Muscle layer of colon (tissue), 2 donors: ENCODE data around the gene SDCBP2.

ENCODE experiments used
- H3K27ac ChIP-seq: one replicate; pipeline ENCODE4 v1.7.0; 2013; ENCODE audit warnings: low read depth, mild to moderate bottlenecking, low read length, moderate library complexity
- H3K27me3 ChIP-seq, 2 donors: one replicate each; pipeline ENCODE4 v1.7.0; 2013; ENCODE audit warnings: low read length in 2 of 2, mild to moderate bottlenecking in 2 of 2; ENCODE audit not compliant: insufficient read depth in 2 of 2, control insufficient read depth in 1 of 2
- H3K36me3 ChIP-seq: one replicate; pipeline ENCODE4 v1.7.0; 2013; ENCODE audit warnings: mild to moderate bottlenecking, low read length; ENCODE audit not compliant: insufficient read depth
- H3K4me1 ChIP-seq: one replicate; pipeline ENCODE4 v1.7.0; 2013; ENCODE audit warnings: mild to moderate bottlenecking, low read length; ENCODE audit not compliant: insufficient read depth
- H3K4me3 ChIP-seq, 2 donors: one replicate each; pipeline ENCODE4 v1.7.0; 2013; ENCODE audit warnings: low read length in 2 of 2, low read depth in 1 of 2, mild to moderate bottlenecking in 1 of 2, moderate library complexity in 1 of 2
- H3K9ac ChIP-seq: one replicate; pipeline ENCODE4 v1.7.0; 2013; ENCODE audit warnings: low read length
- H3K9me3 ChIP-seq: one replicate; pipeline ENCODE4 v1.7.0; 2013; ENCODE audit warnings: mild to moderate bottlenecking, low read length
- donor health status: abdominal sarcoma.
- donor health status: Adenocarcinoma of cecum.

Gene SDCBP2

DNA sequence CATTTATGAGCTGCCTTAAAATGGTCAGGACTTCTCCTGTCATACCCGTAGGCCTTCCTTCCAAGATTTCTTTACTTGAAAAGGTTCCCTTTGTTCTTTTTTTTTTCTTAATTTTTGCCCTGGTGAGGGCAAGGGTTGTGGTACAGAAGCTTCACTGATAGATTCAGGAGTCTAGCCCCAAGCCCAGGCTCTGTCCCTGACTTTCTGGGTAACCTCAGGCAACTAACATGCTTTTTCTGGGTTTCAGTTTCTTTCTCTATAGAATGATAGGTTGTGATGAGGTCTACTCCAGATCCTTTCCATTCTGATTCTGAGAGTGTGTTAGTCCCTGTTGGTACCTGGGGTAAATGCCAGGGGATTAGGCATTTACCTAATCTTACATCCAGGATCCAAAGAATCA lies 41.6 kb downstream of the SDCBP2 start:
- Histone ChIP-seq H3K27me3 (no peaks in the 10 kb centered on the region), H3K9me3 (no peaks in the 10 kb centered on the region), H3K9ac (no peak overlapping the region), H3K4me3 (no peak overlapping the region), H3K4me1 (no peaks in the 10 kb centered on the region), H3K36me3 (no peaks in the 10 kb centered on the region), H3K27ac (no peak overlapping the region)

DNA sequence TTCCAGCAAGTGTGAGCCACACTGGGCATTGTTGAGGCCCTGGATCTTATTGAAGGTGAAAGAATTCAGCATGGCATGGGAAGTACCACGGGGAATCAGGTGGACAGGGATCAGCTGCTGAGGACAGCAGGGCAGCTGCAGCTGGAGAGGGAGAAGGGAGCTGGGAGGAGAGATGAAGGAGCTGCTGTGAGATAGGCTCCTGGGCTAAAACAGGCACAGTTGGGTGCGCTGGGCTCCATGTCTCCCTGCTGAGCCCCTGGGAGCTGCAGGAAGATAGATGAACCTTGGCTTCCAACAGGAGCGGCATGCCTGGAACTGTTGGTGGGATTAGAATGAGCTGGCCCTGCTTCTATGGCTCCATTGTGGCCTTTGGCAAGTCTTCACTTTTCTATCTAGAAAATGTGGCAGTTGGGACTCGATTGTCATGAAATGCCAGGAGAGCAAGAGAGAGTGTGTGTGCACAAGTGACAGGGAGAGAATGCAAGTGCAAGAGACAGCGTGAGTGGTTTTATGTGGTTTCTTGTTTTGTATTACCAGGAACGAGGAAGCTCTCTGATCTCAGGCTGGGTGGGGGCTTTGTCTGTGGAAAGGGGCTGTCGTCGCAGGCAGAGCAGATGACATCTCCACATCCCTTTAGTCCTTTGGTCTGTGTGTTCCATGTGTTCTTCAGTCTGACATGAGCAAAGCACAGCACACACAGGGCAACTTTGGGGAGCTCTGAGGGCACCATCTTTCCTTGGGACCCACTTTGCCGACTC lies 42.5 kb downstream of the SDCBP2 start:
- Histone ChIP-seq H3K36me3 (no peaks in the 10 kb centered on the region), H3K4me3 (no peak overlapping the region), H3K9me3 (no peaks in the 10 kb centered on the region), H3K9ac (no peak overlapping the region), H3K4me1 (no peaks in the 10 kb centered on the region), H3K27me3 (no peaks in the 10 kb centered on the region), H3K27ac (no peak overlapping the region)

DNA sequence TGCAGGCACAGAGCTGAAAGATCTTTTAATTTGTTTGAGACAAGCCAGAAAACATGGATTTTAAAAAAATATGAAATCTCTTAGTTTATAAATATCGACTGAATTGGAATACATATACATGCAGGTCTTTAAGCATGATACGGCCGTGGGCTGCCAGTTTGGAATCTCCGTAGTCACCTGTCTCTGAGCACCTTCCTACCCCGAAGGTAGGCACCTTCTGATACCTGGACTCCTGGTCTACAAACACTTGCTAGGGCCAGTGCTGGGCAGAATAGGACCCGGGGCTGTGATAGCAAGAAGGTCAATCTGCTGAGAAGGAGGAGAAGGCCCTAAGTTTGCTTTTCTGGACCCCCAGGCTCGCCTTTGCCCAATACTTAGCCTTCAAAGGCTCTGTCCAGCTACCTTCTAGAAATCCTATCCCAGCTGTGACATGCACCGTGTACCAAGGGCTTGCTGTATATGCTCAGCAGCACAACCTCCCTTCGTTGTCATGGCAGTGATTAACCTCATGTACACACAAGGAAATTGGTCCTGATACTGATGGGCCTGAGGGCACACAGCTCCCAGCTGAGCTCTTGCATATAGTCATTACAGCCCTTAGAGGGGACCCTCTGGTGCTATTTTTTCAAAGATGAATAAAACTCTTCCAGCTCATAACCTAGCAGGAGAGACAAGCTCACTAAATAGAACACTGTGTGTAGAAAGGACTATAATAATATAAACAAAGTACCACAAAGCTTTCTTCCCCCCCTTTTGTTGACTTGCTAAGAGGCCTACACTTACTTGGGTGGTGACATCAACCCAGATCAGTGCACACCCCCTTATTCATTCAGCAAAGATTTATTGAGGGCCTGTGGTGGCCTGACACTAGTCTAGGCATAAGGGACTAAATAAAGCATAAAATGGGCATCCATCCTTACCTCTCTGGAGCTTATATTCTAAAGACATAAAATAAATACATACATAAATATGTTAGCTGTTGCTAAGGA lies 45.1 kb downstream of the SDCBP2 start:
- Histone ChIP-seq H3K4me1 (no peaks in the 10 kb centered on the region), H3K27me3 (no peaks in the 10 kb centered on the region), H3K36me3 (no peaks in the 10 kb centered on the region), H3K9me3 (no peaks in the 10 kb centered on the region), H3K4me3 (no peak overlapping the region), H3K9ac (no peak overlapping the region), H3K27ac (no peak overlapping the region)

DNA sequence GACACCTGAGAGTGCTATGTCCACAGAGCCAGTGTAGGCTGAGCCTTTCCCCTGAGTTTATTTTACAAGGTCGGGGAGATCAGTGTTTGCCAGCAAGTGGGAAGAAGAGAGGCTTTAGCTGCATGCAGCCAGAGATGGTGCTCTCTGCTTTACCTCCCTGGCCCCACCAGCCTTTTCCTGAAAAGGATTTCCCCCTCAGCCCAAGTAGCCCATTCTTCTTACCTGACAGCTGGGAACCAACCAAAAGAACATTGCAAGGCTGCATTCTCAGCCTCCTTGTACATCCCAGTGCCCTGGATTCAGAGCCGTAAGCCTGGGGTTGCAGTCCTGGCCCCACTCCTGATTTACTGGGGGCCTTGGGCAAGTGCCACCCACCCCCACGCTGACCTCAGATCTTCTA lies 46.0 kb downstream of the SDCBP2 start:
- no peak overlapping the region for H3K27ac ChIP-seq
- no peaks in the 10 kb centered on the region for H3K36me3 ChIP-seq
- H3K4me3 ChIP-seq: no peak overlapping the region
- no peaks in the 10 kb centered on the region for H3K4me1 ChIP-seq
- no peaks in the 10 kb centered on the region for H3K9me3 ChIP-seq
- H3K9ac ChIP-seq: no peak overlapping the region
- H3K27me3 ChIP-seq: no peaks in the 10 kb centered on the region

DNA sequence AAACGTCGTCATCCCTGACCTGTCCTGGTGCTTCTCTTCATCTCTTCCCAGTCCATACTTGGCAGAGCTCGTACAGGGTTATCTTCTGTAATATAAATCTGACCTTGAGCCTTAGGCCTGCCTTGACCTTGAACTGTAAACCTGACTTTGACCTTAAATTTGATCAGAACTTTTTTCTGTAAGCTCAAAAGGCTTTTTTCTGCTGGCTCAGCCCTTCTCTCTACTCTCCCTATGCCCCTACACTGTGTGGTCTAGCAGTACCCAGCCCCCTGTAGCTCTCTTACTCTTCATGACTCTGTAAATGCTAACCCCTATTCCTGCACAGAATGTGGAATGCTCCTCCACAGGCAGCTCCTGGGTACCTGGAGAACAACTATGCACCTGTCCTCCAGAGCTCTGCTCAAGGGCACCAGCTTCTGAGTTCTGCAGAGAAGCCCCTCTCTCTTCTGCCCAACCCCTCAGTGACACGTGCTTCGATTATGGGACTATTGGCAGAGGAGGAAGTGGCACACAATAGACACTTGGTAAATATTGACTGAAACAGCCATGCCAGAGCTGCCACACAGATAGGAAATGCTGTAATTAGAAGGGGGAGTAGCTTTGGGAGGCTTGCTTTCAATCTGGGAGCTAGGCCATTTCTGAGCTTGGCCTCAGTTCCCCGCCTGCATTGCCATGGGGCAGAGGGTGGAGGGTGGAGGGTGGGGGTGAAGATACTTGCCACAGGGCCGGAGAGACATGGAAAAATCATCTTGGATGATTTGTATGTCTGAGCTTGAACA lies 47.5 kb downstream of the SDCBP2 start:
- no peak overlapping the region for H3K9ac ChIP-seq
- no peak overlapping the region for H3K4me3 ChIP-seq
- no peak overlapping the region for H3K27ac ChIP-seq
- H3K27me3 ChIP-seq: no peaks in the 10 kb centered on the region
- H3K36me3 ChIP-seq: no peaks in the 10 kb centered on the region
- no peaks in the 10 kb centered on the region for H3K9me3 ChIP-seq
- H3K4me1 ChIP-seq: no peaks in the 10 kb centered on the region

DNA sequence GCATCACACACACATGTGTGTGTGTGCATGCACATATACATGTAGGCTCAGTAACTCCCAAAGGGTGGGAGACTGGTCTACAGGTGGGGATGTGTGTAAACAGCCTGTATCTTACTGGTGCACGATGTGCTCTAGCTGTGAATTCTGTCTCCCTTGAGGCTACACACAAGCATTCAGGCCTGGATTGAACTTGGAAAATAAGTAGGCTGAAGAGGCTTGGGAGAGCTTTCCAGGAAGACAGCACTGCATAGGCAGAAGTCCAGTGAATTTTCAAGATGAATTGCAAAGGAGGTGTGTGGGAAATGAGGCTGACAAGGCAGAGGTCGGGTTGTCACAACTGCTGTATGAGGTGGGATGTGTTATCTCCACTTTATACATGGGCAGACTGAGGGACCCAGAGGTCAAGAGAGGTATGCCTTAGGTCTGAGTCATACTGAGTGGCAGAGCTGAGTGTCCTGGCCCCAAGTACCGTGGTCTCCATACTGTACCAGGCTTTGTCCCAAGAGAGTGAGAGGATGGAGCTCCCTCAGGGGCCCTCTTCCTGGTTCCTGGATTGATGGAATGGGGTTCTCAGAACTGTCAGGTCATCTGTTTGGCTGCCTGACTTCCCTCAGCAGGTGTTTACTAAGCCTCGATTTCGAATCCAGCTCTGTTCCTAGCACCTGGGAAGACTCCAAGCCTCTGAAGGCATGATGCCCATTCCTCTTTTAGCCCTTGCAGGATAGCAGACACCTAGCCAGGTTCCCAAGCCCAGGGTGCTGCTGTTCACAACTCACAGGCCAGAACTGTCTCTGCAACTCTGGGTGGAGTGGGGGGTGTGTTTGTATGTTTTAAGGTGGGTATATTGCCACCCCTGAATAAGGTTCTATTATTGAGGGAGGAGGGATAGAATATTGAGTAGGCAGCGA lies 48.5 kb downstream of the SDCBP2 start:
- Histone ChIP-seq H3K36me3 (no peaks in the 10 kb centered on the region), H3K9ac (no peak overlapping the region), H3K9me3 (no peaks in the 10 kb centered on the region), H3K4me1 (no peaks in the 10 kb centered on the region), H3K4me3 (no peak overlapping the region), H3K27me3 (no peaks in the 10 kb centered on the region), H3K27ac (no peak overlapping the region)

DNA sequence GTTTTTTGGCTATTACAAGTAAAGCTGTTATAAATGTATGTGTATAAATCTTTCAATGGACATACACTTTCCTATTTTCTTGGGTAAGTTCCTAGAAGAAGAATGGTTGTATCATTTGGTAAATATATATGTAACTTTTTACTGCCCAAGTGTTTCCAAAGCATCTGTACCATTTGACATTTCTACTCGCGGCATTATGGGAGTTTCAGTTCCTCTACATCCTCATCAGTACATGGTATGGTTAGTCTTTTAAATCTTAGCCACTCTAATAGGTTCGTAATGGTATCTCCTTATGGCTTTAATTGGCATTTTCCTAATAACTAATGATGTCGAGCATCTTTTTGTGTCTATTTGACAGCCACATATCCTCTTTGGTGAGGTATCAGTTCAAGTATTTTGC lies 49.9 kb downstream of the SDCBP2 start:
- Histone ChIP-seq H3K4me1 (no peaks in the 10 kb centered on the region), H3K9ac (no peak overlapping the region), H3K9me3 (no peaks in the 10 kb centered on the region), H3K27me3 (no peaks in the 10 kb centered on the region), H3K27ac (no peak overlapping the region), H3K36me3 (no peaks in the 10 kb centered on the region), H3K4me3 (no peak overlapping the region)

DNA sequence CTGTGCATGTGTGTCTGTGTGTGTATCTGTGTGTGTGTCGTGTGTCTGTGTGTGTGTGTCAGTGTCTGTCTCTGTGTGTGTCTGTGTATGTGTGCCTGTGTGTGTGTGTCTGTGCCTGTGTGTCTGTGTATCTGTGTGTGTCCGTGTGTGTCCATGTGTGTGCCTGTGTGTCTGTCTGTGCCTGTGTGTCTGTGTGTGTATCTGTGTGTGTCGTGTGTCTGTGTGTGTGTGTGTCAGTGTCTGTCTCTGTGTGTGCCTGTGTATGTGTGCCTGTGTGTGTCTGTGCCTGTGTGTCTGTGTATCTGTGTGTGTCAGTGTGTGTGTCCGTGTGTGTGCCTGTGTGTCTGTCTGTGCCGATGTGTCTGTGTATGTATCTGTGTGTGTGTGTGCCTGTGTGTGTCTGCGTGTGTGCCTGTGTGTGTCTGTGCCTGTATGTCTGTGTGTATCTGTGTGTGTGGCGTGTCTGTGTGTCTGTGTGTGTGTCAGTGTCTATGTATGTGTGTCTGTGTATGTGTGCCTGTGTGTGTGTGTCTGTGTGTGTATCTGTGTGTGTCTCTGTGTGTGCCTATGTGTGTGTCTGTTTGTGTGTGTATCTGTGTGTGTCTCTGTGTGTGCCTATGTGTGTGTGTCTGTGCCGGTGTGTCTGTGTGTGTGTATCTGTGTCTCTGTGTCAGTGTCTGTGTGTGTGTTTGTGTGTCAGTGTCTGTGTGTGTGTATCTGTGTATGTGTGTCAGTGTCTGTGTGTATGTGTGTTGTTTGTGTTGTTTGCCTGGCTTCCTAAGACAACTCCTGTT lies 51.2 kb downstream of the SDCBP2 start:
- no peaks in the 10 kb centered on the region for H3K4me1 ChIP-seq
- no peaks in the 10 kb centered on the region for H3K27me3 ChIP-seq
- no peak overlapping the region for H3K9ac ChIP-seq
- H3K36me3 ChIP-seq: no peaks in the 10 kb centered on the region
- H3K9me3 ChIP-seq: no peaks in the 10 kb centered on the region
- no peak overlapping the region for H3K27ac ChIP-seq
- H3K4me3 ChIP-seq: no peak overlapping the region

DNA sequence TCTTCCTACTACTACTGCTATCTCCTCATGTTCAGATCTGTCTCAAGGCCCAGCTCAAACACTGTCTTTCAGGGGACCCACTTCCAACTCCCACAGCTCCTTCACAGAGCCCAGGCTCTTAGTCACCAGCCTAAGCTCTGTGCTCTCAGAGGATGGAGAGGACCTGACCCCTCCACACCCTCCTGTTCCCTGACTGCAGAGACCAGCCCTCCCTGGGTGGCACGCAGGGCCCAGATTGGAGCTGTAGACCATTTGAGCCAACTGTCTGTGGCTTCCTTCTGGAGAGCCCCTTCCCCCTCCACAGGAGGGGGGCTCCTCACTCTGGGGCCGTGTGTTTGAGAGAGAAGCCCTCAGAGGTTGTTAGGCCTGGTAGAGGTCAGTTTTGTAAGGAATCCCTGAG lies 53.0 kb downstream of the SDCBP2 start:
- H3K4me3 ChIP-seq: no peak overlapping the region
- no peaks in the 10 kb centered on the region for H3K9me3 ChIP-seq
- H3K4me1 ChIP-seq: no peaks in the 10 kb centered on the region
- H3K27ac ChIP-seq: no peak overlapping the region
- no peaks in the 10 kb centered on the region for H3K27me3 ChIP-seq
- H3K9ac ChIP-seq: no peak overlapping the region
- H3K36me3 ChIP-seq: no peaks in the 10 kb centered on the region
